Renal cortical epithelial cell (primary cell): ENCODE results near the gene RNASE7. TPM values are rescaled to one million over a fixed set of nuclear protein-coding genes. Genes with fewer than 3 reads are reported as not detected.

ENCODE experiments used
- DNase-seq: peaks from one replicate; pipeline ENCODE4 v3.0.0-alpha.2; 2011; ENCODE audit warnings: low read depth
- total RNA-seq: library from RNA; depleted of rRNA; stranded (reverse); fragments of >200 nt; gene quantifications from 2 replicates; pipeline ENCODE4 v1.2.3, GENCODE V29; 2014

The RNASE7 gene
- total RNA-seq, 1 donor from 2014 or later: not detected

DNA sequence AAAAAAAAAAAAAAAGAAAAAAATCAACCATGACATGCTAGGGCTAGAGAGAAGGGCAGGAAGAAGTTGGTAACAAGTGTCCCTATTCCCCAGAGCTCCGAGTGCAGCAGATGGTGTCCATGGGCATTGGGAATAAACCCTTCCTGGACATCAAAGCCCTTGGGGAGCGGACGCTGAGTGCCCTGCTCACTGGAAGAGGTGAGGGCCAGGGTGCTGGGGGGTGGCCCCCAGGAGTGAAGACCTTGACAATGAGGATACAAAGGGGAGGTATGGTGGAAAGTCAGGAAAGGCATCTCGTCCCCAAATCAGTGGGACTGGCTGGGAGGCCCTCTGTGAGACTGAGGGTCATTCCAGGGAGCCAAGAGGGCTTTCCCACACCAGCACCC, 44.7 kb downstream of the RNASE7 start:
- no peak for DNase-seq

GRCh38 chr14:21087294-21088091, 45.3 kb downstream of the RNASE7 start:
- DNase-seq: peak; percentile 80

GRCh38 chr14:21088687-21089086, 46.5 kb downstream of the RNASE7 start:
- no peak for DNase-seq

GRCh38 chr14:21089271-21089670, 47.1 kb downstream of the RNASE7 start:
- no peak for DNase-seq

- no peak for DNase-seq
Measured at GRCh38 chr14:21089877-21090193, 47.7 kb downstream of the RNASE7 start.

GRCh38 chr14:21090194-21090939, 48.2 kb downstream of the RNASE7 start:
- DNase-seq: no peak

GRCh38 chr14:21090940-21091663, 48.9 kb downstream of the RNASE7 start:
- no peak for DNase-seq

GRCh38 chr14:21091821-21092272, 49.7 kb downstream of the RNASE7 start:
- no peak for DNase-seq

GRCh38 chr14:21092273-21093011, 50.3 kb downstream of the RNASE7 start:
- DNase-seq: peak; percentile 35

DNA sequence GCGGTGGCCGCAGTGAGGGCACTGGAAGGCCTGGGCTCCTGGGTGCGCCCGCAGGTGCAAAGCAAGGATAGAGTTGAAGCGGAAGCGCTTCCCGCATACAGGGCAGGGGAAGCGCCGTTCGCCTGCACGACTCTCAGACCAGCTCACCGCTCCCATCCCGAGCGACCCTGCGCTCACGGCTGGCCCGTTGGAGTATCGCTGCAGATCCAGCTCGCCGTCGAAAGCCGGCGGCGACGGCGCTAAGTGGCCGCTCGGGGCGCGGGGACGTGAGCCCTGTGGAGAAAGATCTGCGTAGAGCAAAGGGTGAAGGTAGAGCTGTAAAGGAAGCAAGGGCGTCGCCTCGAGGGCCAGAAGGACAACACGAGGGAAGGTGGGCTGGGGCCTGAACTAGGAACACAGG, 50.9 kb downstream of the RNASE7 start:
- DNase-seq: no peak

Other genes with a start within 250 kb of the RNASE7 start
- 0.52 TPM in 1 of 2 replicates, not detected in the other for gene RNASE1, start 239.5 kb upstream of the RNASE7 start, total RNA-seq
- gene RNASE3, start 151.0 kb upstream of the RNASE7 start, total RNA-seq: not detected in 2 replicates
- gene RNASE2, start 86.9 kb upstream of the RNASE7 start, total RNA-seq: not detected in 2 replicates
- gene METTL17, start 52.4 kb upstream of the RNASE7 start, total RNA-seq: 44.0 and 56.3 TPM in 2 replicates
- not detected in 2 replicates for gene SLC39A2, start 43.1 kb upstream of the RNASE7 start, total RNA-seq
- gene NDRG2, start 17.3 kb upstream of the RNASE7 start, total RNA-seq: 0.35 and 4.6 TPM in 2 replicates
- gene TPPP2, start 12.1 kb upstream of the RNASE7 start, total RNA-seq: not detected in 2 replicates
- gene RNASE13, start 7.6 kb upstream of the RNASE7 start, total RNA-seq: not detected in 2 replicates
- not detected in 2 replicates for gene RNASE8, start 15.5 kb downstream of the RNASE7 start, total RNA-seq
- gene ARHGEF40, start 27.9 kb downstream of the RNASE7 start, total RNA-seq: 42.0 and 64.4 TPM in 2 replicates
- 6.6 and 14.9 TPM in 2 replicates for gene ZNF219, start 56.3 kb downstream of the RNASE7 start, total RNA-seq
- 0.10 and 0.35 TPM in 2 replicates for gene TMEM253, start 58.7 kb downstream of the RNASE7 start, total RNA-seq
- gene OR5AU1, start 113.7 kb downstream of the RNASE7 start, total RNA-seq: not detected in 2 replicates
- gene HNRNPC, start 227.1 kb downstream of the RNASE7 start, total RNA-seq: 524 and 834 TPM in 2 replicates
- 0.05 TPM in 1 of 2 replicates, not detected in the other for gene RPGRIP1, start 237.7 kb downstream of the RNASE7 start, total RNA-seq